OCI-LY3 (cell line): ENCODE measurements around the gene EML4.

Experiments used
- EZH2phosphoT487 ChIP-seq: fragments of 200-600 bp; shearing (Covaris generic); IDR thresholded peaks from 2 replicates; pipeline ENCODE4 v1.6.1; 2018; ENCODE audit warnings: antibody characterized with exemption, mixed run types, low read depth
- TF ChIP-seq, protein P1 (sequence below): fragments of 200-600, 300-600 bp; sonication (generic); IDR thresholded peaks from 2 replicates; pipeline ENCODE4 v1.5.1; 2014; ENCODE audit warnings: antibody characterized with exemption, low read length, low read depth

DNA sequence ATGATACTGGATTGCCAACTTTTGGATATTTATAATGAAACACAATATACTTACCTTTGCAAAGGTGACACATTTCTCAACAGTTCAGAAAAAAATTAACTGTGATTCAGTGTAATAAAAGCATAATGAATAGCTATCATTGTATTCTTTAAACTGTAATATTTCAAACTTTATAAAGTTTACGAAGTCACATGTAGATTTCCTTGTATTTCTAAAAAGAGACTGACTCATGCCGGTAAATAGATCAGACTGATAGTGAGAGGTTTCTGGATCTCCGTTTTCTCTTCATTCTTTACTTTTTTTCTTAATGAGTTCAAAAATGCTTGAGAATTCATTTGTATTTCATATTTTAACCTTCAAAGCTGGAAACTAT lies 70.1 kb downstream of the EML4 start:
- TF ChIP-seq, protein P1, sequence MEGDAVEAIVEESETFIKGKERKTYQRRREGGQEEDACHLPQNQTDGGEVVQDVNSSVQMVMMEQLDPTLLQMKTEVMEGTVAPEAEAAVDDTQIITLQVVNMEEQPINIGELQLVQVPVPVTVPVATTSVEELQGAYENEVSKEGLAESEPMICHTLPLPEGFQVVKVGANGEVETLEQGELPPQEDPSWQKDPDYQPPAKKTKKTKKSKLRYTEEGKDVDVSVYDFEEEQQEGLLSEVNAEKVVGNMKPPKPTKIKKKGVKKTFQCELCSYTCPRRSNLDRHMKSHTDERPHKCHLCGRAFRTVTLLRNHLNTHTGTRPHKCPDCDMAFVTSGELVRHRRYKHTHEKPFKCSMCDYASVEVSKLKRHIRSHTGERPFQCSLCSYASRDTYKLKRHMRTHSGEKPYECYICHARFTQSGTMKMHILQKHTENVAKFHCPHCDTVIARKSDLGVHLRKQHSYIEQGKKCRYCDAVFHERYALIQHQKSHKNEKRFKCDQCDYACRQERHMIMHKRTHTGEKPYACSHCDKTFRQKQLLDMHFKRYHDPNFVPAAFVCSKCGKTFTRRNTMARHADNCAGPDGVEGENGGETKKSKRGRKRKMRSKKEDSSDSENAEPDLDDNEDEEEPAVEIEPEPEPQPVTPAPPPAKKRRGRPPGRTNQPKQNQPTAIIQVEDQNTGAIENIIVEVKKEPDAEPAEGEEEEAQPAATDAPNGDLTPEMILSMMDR: no peak
- TF ChIP-seq EZH2phosphoT487: no peak
